GM12892 (cell line): ENCODE data around the gene TXK.

Source experiments
- DNase-seq: peaks from one replicate; pipeline ENCODE4 v3.0.0; 2011; ENCODE audit not compliant: insufficient read length
- FAIRE-seq: peaks from 2 replicates; lab custom pipeline; 2011; peaks lifted over from hg19 to GRCh38; lab: Jason Lieb, UNC
- POLR2A ChIP-seq: IDR thresholded peaks from 2 replicates; pipeline ENCODE4 v1.6.1; 2011; ENCODE audit warnings: low read depth, low read length, control low read depth
- POLR2AphosphoS5 ChIP-seq: IDR thresholded peaks from 2 replicates; pipeline ENCODE4 v1.6.1; 2011; ENCODE audit warnings: low read depth, low read length, control low read depth
- TAF1 ChIP-seq: IDR thresholded peaks from 2 replicates; pipeline ENCODE4 v1.6.1; 2011; ENCODE audit warnings: low read depth, mild to moderate bottlenecking, control low read depth, low read length, borderline replicate concordance

Gene TXK

DNA sequence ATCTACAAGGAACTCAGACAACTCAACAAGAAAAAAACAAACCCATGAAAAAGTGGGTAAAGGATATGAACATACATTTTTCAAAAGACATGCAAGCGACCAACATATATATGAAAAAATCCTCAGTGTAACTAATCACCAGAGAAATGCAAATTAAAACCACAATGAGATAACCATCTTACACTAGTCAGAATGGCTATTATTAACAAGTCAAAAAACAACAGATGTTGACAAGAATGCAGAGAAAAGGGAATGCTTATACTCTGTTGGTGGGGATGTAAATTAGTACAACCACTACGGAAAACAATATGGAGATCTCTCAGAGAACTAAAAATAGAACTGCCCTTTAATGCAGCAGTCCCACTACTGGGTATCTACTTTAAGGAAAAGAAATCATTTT, 105.4 kb downstream of the TXK start:
- FAIRE-seq: no peak
- DNase-seq: no peak
- TF ChIP-seq TAF1 (no peak), POLR2AphosphoS5 (no peak), POLR2A (no peak)

DNA sequence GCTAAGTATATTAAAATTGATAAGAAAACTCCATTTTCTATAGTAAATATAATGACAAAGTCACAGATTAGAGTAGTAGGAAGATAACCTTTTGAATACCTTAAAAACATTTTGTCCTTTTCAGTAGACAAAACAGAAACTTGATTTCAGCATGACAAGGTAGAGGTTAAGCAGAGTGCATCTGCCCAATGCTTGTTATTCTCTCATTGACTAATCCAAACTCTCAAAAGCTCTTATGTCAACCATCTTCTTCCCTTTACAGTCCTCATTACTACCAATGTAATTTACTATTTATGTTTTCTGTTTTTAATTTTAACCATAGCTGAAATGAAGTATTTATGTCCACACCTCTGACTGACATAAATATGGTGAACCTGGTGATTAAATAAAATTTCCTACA, 106.4 kb downstream of the TXK start:
- peak; percentile 83 for FAIRE-seq
- no peak for TF ChIP-seq TAF1

DNA sequence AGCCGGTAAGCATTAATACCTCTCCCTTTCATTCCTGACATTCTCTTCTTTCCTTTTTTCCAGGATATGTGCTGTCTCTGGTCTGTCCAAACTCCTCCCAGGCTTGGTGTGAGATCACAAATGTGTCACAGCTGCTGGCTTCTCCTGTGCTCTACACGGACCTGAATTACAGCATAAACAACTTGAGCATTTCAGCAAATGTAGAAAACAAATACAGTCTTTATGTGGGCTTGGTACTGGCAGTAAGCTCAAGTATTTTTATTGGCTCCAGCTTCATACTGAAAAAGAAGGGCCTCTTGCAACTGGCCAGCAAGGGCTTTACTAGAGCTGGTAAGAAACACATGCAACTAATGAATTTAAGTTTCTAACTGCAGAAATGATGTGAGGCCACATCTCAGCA, 109.0 kb downstream of the TXK start:
- DNase-seq (no peak), FAIRE-seq (no peak)
- no peak for TF ChIP-seq POLR2A
- no peak for TF ChIP-seq POLR2AphosphoS5
- TF ChIP-seq TAF1: no peak

More for the DNA sequence above, 106.4 kb downstream of the TXK start:
- no peak for DNase-seq

DNA sequence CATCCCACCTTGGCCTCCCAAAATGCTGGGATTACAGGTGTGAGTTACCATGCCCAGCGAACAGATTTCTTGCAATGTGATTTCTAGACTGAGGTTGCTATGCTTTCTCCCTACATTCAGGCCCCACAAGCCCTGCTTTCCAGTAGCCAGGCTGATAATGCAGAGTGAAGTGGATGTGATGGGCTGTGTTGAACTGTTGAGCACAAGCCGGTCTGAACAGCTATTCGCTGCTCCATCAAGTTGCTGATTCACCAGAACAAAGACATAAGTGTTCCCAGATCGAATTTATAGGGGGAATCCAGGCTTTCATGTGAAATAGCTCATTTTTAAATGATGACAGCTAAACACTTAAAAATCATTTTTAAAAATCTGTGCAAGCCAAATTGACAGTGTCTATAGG, 109.5 kb downstream of the TXK start:
- TF ChIP-seq TAF1 (no peak), POLR2AphosphoS5 (no peak), POLR2A (no peak)
- DNase-seq (no peak), FAIRE-seq (no peak)

DNA sequence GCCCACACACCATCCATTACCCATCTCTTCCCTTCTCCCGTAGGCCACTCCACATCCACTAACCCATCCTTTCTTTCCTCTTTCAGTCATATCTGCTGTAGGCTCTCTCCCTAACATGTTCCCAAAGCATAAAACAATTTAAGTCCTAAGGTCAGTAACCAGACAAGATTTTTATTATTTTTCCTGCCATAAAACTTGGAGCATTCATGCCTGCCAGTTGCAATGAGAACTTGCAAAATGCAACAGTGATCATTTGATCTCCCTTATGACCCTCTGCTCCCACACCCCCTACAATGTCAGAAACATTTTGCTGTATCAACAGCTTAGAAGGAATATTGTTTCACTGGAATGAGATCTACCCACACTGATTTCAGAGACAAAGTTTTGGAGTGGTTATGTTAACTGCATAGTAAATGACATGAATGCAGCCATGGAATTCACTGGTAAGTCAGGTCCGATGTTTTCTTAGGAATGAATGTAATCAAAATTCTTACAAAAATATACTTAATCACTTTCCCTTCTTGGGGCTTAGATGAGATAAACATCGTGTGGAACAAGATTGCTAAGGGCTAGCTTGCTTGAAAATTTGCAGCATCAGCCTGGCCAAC, 111.8 kb downstream of the TXK start:
- no peak for TF ChIP-seq POLR2AphosphoS5
- no peak for TF ChIP-seq POLR2A
- FAIRE-seq (peak; percentile 42), DNase-seq (no peak)

DNA sequence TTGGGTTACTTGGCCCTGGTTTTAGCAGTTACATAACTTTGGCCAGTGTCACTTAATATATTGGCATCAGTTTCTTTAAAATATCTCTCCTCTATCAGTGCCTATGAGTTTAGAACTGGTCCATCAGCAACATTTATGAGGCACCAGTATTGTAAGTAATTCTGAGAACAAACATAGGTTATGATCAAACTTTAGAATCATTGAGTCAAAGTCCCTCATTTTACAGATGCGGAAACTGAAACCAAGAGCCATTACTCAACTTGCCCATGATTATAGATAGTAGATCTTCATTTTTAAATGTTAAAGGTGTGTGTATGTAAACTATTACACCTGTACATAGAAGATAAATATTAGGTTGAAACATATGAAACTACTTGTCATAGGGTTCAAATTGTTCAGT, 113.0 kb downstream of the TXK start:
- no peak for FAIRE-seq
- TF ChIP-seq TAF1 (no peak), POLR2A (no peak), POLR2AphosphoS5 (no peak)
- DNase-seq: no peak

DNA sequence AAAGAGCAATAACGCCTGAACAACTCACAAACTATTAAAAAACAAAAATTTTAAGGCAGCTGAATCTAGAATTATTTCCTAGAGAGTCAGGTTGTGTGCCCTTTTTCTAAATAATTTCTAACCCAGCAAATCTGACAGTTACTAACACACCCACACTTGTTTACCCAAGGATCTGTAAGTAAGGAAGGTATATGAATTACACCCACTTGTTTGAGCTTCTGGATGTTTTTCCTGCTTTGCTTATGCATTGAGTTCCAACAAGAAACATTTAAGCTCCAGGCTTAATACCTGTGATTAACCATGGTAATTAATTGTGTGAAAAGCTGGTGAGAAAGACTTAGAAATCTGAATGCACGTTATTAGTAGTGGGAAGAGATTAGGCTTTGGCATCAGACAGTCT, 115.9 kb downstream of the TXK start:
- no peak for TF ChIP-seq TAF1
- no peak for TF ChIP-seq POLR2AphosphoS5
- no peak for TF ChIP-seq POLR2A
- DNase-seq: no peak
- FAIRE-seq: no peak

DNA sequence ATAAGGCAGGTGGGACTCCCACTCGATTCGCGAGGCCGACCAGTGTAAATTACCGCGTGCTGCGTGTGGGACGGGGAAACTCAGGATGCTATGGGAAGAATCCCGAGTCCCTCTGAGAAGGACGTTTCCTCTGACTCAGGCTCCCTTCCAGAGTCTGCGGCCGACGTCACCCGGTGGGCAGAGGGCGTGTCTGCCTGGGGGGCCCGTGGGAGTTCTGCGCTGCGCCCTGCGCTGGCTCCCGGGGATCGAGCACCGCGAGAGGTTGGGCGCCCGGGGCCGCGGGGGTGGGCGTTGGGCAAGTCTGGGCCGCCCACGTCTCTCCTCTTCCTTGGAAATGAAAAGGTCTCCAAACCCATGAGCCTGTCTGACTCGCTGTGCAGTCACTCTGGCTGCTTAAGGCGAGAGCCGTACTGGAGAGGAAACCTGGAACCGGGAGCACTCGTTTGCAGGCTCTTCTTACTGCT, 116.9 kb downstream of the TXK start:
- DNase-seq: peak; percentile 27
- TF ChIP-seq POLR2AphosphoS5: no peak
- no peak for TF ChIP-seq TAF1
- TF ChIP-seq POLR2A: no peak
- FAIRE-seq: peak; percentile 78
